HepG2 (cell line): ENCODE measurements around the gene MOAP1. TPM values are rescaled to one million over a fixed set of nuclear protein-coding genes. Genes with fewer than 3 reads are reported as not detected.

Source experiments
- CERS6 ChIP-seq: sonication (generic); formaldehyde crosslinking; IDR thresholded peaks from 2 replicates; pipeline ENCODE4 v1.5.0; 2020; ENCODE audit warnings: missing genetic modification reagents
- DZIP1 ChIP-seq: sonication (generic); formaldehyde crosslinking; IDR thresholded peaks from 2 replicates; pipeline ENCODE4 v1.5.0; 2020; ENCODE audit warnings: mild to moderate bottlenecking, missing genetic modification reagents
- ELF4 ChIP-seq: sonication (generic); formaldehyde crosslinking; IDR thresholded peaks from 2 replicates; pipeline ENCODE4 v1.5.0; 2020; ENCODE audit warnings: missing genetic modification reagents, mild to moderate bottlenecking, moderate library complexity, borderline replicate concordance
- GMEB2 ChIP-seq: IDR thresholded peaks from 2 replicates; pipeline ENCODE4 v1.6.1; 2016; ENCODE audit warnings: missing biosample characterization, missing genetic modification reagents, low read depth
- HNRNPUL1 ChIP-seq: fragments of 200-400 bp; formaldehyde crosslinking; IDR thresholded peaks from 2 replicates; pipeline ENCODE4 v1.6.1; 2017; ENCODE audit warnings: low read depth, mild to moderate bottlenecking, low read length, moderate library complexity
- MYC ChIP-seq: sonication (generic); formaldehyde crosslinking; IDR thresholded peaks from 2 replicates; pipeline ENCODE4 v1.9.0; 2021; ENCODE audit warnings: missing genetic modification reagents, borderline replicate concordance
- NKX3-1 ChIP-seq: sonication (generic); formaldehyde crosslinking; IDR thresholded peaks from 2 replicates; pipeline ENCODE4 v1.5.0; 2020; ENCODE audit warnings: missing genetic modification reagents
- NR2F6 ChIP-seq, 2 experiments: IDR thresholded peaks; 2 replicates each; pipeline ENCODE4 v1.6.1; 2016; ENCODE audit warnings: antibody characterized with exemption in 1 of 2, mild to moderate bottlenecking in 1 of 2
- ONECUT2 ChIP-seq: sonication (generic); formaldehyde crosslinking; IDR thresholded peaks from 2 replicates; pipeline ENCODE4 v1.4.0; 2020; ENCODE audit warnings: missing genetic modification reagents
- RFX1 ChIP-seq: fragments of 450-650 bp; IDR thresholded peaks from 2 replicates; pipeline ENCODE4 v1.6.1; 2017
- SOX13 ChIP-seq, 3 experiments: fragments of 450-650 bp in 1 of 3; sonication (generic) in 1 of 3; formaldehyde crosslinking in 1 of 3; IDR thresholded peaks in 2 of 3; conservative IDR thresholded peaks in 1 of 3; 2 replicates each; pipeline versions ENCODE4 v1.5.0 to v1.6.1; 2016 to 2020; ENCODE audit warnings: antibody characterized with exemption in 1 of 3, mild to moderate bottlenecking in 1 of 3, missing compliant biosample characterization in 1 of 3, missing genetic modification reagents in 1 of 3, moderate library complexity in 1 of 3
- U2AF2 ChIP-seq: fragments of 200-400 bp; formaldehyde crosslinking; IDR thresholded peaks from 2 replicates; pipeline ENCODE4 v1.6.1; 2017; ENCODE audit warnings: low read depth, mild to moderate bottlenecking, low read length
- XBP1 ChIP-seq: sonication (generic); formaldehyde crosslinking; IDR thresholded peaks from 2 replicates; pipeline ENCODE4 v1.5.0; 2020; ENCODE audit warnings: missing genetic modification reagents
- ZNF609 ChIP-seq: sonication (generic); formaldehyde crosslinking; IDR thresholded peaks from 2 replicates; pipeline ENCODE4 v1.4.0; 2020; ENCODE audit warnings: mild to moderate bottlenecking, missing genetic modification reagents, borderline replicate concordance
- ZNF792 ChIP-seq: IDR thresholded peaks from 2 replicates; pipeline ENCODE4 v1.6.1; 2016
- polyA plus RNA-seq, 8 experiments: library from polyadenylated mRNA; depleted of rRNA in 3 of 8; stranded (reverse) in 7 of 8; unstranded in 1 of 8; fragments of >200 nt; fragmentation: Illumina TruSeq in 4 of 8; extraction: Trizol in 4 of 8; gene quantifications; 2 replicates each; pipeline versions ENCODE4 v1.2.1 to v1.2.3, GENCODE V29; 2011 to 2016; ENCODE audit warnings: low read depth in 4 of 8, missing spikeins in 1 of 8, mixed read lengths in 1 of 8; ENCODE audit not compliant: insufficient read depth in 1 of 8
- total RNA-seq, 5 experiments: library from RNA; depleted of rRNA; stranded (reverse); fragments of >200 nt; fragmentation: Illumina TruSeq; extraction: Trizol; gene quantifications; 2 replicates each; pipeline ENCODE4 v1.2.3, GENCODE V29; 2016; ENCODE audit warnings: low read depth in 1 of 5

MOAP1 gene
- total and polyA plus RNA-seq, 2 of the 13 experiments (the other 11 are each of a cell fraction or from before 2014, with no cell fraction given): 14.6 to 47.0 TPM

- TF ChIP-seq GMEB2 (CRISPR knock-in tag): 0 out of 2 replicates have a peak, but pooled peaks have one; percentile 22
- no peak for TF ChIP-seq NR2F6 (IDR thresholded peaks at IDR 0.05)
- TF ChIP-seq NR2F6 (CRISPR knock-in tag; IDR thresholded peaks at IDR 0.05): peak; percentile 28; the same call in 1 of the 2 replicates
- peak; percentile 60; the same call in 1 of the 2 replicates for TF ChIP-seq NKX3-1 (CRISPR knock-in tag)
- TF ChIP-seq DZIP1: peak; percentile 64; the same call in 1 of the 2 replicates
- TF ChIP-seq MYC: peak; percentile 58; the same call in 1 of the 2 replicates
- TF ChIP-seq U2AF2: no peak
- TF ChIP-seq ONECUT2 (CRISPR knock-in tag): no peak
- peak; percentile 60; the same call in 1 of the 2 replicates for TF ChIP-seq ZNF609 (CRISPR knock-in tag)
- peak; percentile 8; the same call in 1 of the 2 replicates for TF ChIP-seq XBP1 (CRISPR knock-in tag)
- no peak for TF ChIP-seq CERS6 (CRISPR knock-in tag)
- TF ChIP-seq ZNF792 (CRISPR knock-in tag): peak; percentile 35; the same call in 1 of the 2 replicates
- TF ChIP-seq HNRNPUL1: no peak
- TF ChIP-seq RFX1: no peak
- TF ChIP-seq ELF4: no peak
- no peak for TF ChIP-seq SOX13 (IDR thresholded peaks at IDR 0.05)
- 0 out of 4 replicates have a peak, but pooled peaks of 1 of the 2 experiments have one; percentile 4 for TF ChIP-seq SOX13 (CRISPR knock-in tag; conservative IDR thresholded peaks at IDR 0.05 in 1 of 2, IDR thresholded peaks at IDR 0.05 in 1 of 2)
Observed at GRCh38 chr14:93184391-93185348, at the start of gene MOAP1, which contains the start of gene LYSET (continued).
